ENCODE measurements around the gene ARID1B. TPM values are rescaled to one million over a fixed set of nuclear protein-coding genes. Genes with fewer than 3 reads are reported as not detected.

ARID1B gene
- total and polyA plus RNA-seq, 2 of the 13 experiments (the other 11 are each of a cell fraction or from before 2014, with no cell fraction given) = 20.1 to 32.6 TPM

- TF ChIP-seq NCOA1 (CRISPR knock-in tag; IDR thresholded peaks at IDR 0.05) (no peak), ZNF138 (CRISPR knock-in tag; IDR thresholded peaks at IDR 0.05; ENCODE audit: low read depth) (no peak), HNF1B (CRISPR knock-in tag; IDR thresholded peaks at IDR 0.05) (peak; percentile 61; the same call in 1 of the 2 replicates), HNF4A (CRISPR knock-in tag; IDR thresholded peaks at IDR 0.05) (0 out of 2 replicates have a peak, but pooled peaks have one; percentile 2), ZSCAN20 (CRISPR knock-in tag; IDR thresholded peaks at IDR 0.05; ENCODE audit: borderline replicate concordance) (0 out of 2 replicates have a peak, but pooled peaks have one; percentile 57), CEBPZ (IDR thresholded peaks at IDR 0.05; ENCODE audit: low read length) (no peak), ZNF777 (CRISPR knock-in tag; IDR thresholded peaks at IDR 0.05) (no peak), SIN3A (IDR thresholded peaks at IDR 0.05; ENCODE audit: borderline replicate concordance, low read depth, low read length) (peak; percentile 42; the same call in 1 of the 2 replicates), ELF1 (CRISPR knock-in tag; IDR thresholded peaks at IDR 0.05) (peak; percentile 42), ZNF746 (CRISPR knock-in tag; IDR thresholded peaks at IDR 0.05) (0 out of 2 replicates have a peak, but pooled peaks have one; percentile 10), ZC3H13 (CRISPR knock-in tag; IDR thresholded peaks at IDR 0.05) (0 out of 2 replicates have a peak, but pooled peaks have one; percentile 4)
Measured at GRCh38 chr6:157021993-157022740, 245.0 kb downstream of the ARID1B start (continued).
